Posterior vena cava (tissue), 2 donors: ENCODE data around the gene CDC42EP5. TPM values are rescaled to one million over a fixed set of nuclear protein-coding genes. Genes with fewer than 3 reads are reported as not detected.

Experiments used
- DNase-seq: peaks from one replicate; pipeline ENCODE4 v3.0.0-alpha.2; 2020; ENCODE audit warnings: low spot score
- intact Hi-C, 2 donors: fragments of 100-400 bp; cut with DNase I; formaldehyde crosslinking; loops; one replicate each; pipeline versions ENCODE4 v1.14.1 to v1.14.2; 2022 to 2023
- total RNA-seq, 2 donors: library from RNA; stranded (reverse); fragmentation: NEBNext Ultra II Directional; extraction: Animal tissue kit (Norgen Biotek cat#: 25700); gene quantifications; one replicate each; pipeline ENCODE4 v1.2.1, GENCODE V29; 2021
- donor health status: DM: yes; HTN: yes; CAD: no.
- donor health status: DM: yes; HTN: yes; CAD: no.

The CDC42EP5 gene
- total RNA-seq, 2 donors from 2014 or later: 24.8 to 25.7 TPM

GRCh38 chr19:54464630-54465425 is 8.3 kb downstream of the CDC42EP5 start:
- intact Hi-C loops: loop anchor here in 1 of 2 donors (5.0 kb wide), 1 partner anchor 1137 kb away; the partner anchor contains the start of gene ZNF524
- DNase-seq: peak; percentile 97

GRCh38 chr19:54464044-54464629 is 9.0 kb downstream of the CDC42EP5 start:
- DNase-seq: peak; percentile 95
- intact Hi-C loops: no loop called here

GRCh38 chr19:54463531-54464043 is 9.5 kb downstream of the CDC42EP5 start, which contains the start of gene LENG9:
LENG9 (minus strand) TSS chr19:54463778; CDS start chr19:54463526, 252 bp downstream.
- DNase-seq: peak; percentile 100
- intact Hi-C loops: no loop called here

GRCh38 chr19:54462655-54463530 is 10.2 kb downstream of the CDC42EP5 start:
- DNase-seq: peak; percentile 95
- intact Hi-C loops: no loop called here

GRCh38 chr19:54462047-54462654 is 10.9 kb downstream of the CDC42EP5 start:
- intact Hi-C loops: no loop called here
- no peak for DNase-seq

- no peak for DNase-seq
- intact Hi-C loops: no loop called here
These were observed 11.5 kb downstream of the CDC42EP5 start for GRCh38 chr19:54461613-54462012.

- intact Hi-C loops: no loop called here
- peak; percentile 82 for DNase-seq
These were observed 11.9 kb downstream of the CDC42EP5 start for GRCh38 chr19:54461210-54461609.

GRCh38 chr19:54460230-54461005 is 12.7 kb downstream of the CDC42EP5 start:
- DNase-seq: peak; percentile 81
- intact Hi-C loops: no loop called here

- intact Hi-C loops: loop anchor here in 1 of 2 donors (10.0 kb wide), 1 partner anchor 285 kb away; the partner anchor contains the start of gene TMC4
These were observed 13.5 kb downstream of the CDC42EP5 start for GRCh38 chr19:54459282-54460229.

GRCh38 chr19:54458648-54459281 is 14.3 kb downstream of the CDC42EP5 start:
- peak; percentile 81 for DNase-seq
- intact Hi-C loops: loop anchor here in 1 of 2 donors (10.0 kb wide), 1 partner anchor 284 kb away; the partner anchor contains the start of gene TMC4

More at GRCh38 chr19:54459282-54460229, 13.5 kb downstream of the CDC42EP5 start:
- DNase-seq: peak; percentile 70

- peak; percentile 66 for DNase-seq
- intact Hi-C loops: loop anchor here in 1 of 2 donors (10.0 kb wide), 1 partner anchor 283 kb away; the partner anchor contains the start of gene TMC4
These were observed 15.1 kb downstream of the CDC42EP5 start for GRCh38 chr19:54457773-54458647.

GRCh38 chr19:54456423-54457373 is 16.4 kb downstream of the CDC42EP5 start:
- DNase-seq: no peak
- intact Hi-C loops: loop anchor here in 1 of 2 donors (10.0 kb wide), 1 partner anchor 282 kb away; the partner anchor contains the start of gene TMC4

GRCh38 chr19:54455786-54456422 is 17.2 kb downstream of the CDC42EP5 start:
- no peak for DNase-seq
- intact Hi-C loops: loop anchor here in 1 of 2 donors (10.0 kb wide), 1 partner anchor 281 kb away; the partner anchor contains the start of gene TMC4
